ENCODE results near the gene ZNF316.

Gene ZNF316

GRCh38 chr7:6653071-6654003 is 16.2 kb downstream of the ZNF316 start:
- TF ChIP-seq FOXP2 (optimal IDR thresholded peaks at IDR 0.05; ENCODE audit: borderline replicate concordance, extremely low read depth, extremely low read length, insufficient read depth) (no peak), TAF1 (IDR thresholded peaks at IDR 0.05; ENCODE audit: borderline replicate concordance, insufficient read depth, low read length) (no peak), POLR2AphosphoS5 (IDR thresholded peaks at IDR 0.05; ENCODE audit: low read depth, low read length) (no peak), REST (IDR thresholded peaks at IDR 0.05; ENCODE audit: insufficient read depth in 1 of 2, low read depth in 2 of 2, low read length in 2 of 2) (no peak), SIN3A (IDR thresholded peaks at IDR 0.05; ENCODE audit: borderline replicate concordance, insufficient read depth, low read length) (no peak)

- TF ChIP-seq TAF1 (IDR thresholded peaks at IDR 0.05; ENCODE audit: borderline replicate concordance, insufficient read depth, low read length) (no peak), FOXP2 (optimal IDR thresholded peaks at IDR 0.05; ENCODE audit: borderline replicate concordance, extremely low read depth, extremely low read length, insufficient read depth) (no peak), REST (IDR thresholded peaks at IDR 0.05; ENCODE audit: insufficient read depth in 1 of 2, low read depth in 2 of 2, low read length in 2 of 2) (no peak), SIN3A (IDR thresholded peaks at IDR 0.05; ENCODE audit: borderline replicate concordance, insufficient read depth, low read length) (no peak), POLR2AphosphoS5 (IDR thresholded peaks at IDR 0.05; ENCODE audit: low read depth, low read length) (no peak)
Measured at GRCh38 chr7:6654113-6654841, 17.2 kb downstream of the ZNF316 start.

- TF ChIP-seq FOXP2 (optimal IDR thresholded peaks at IDR 0.05; ENCODE audit: borderline replicate concordance, extremely low read depth, extremely low read length, insufficient read depth), result no peak
- TF ChIP-seq POLR2AphosphoS5 (IDR thresholded peaks at IDR 0.05; ENCODE audit: low read depth, low read length), result no peak
- no peak for TF ChIP-seq REST (IDR thresholded peaks at IDR 0.05; ENCODE audit: insufficient read depth in 1 of 2, low read depth in 2 of 2, low read length in 2 of 2)
- TF ChIP-seq SIN3A (IDR thresholded peaks at IDR 0.05; ENCODE audit: borderline replicate concordance, insufficient read depth, low read length), result no peak
- TF ChIP-seq TAF1 (IDR thresholded peaks at IDR 0.05; ENCODE audit: borderline replicate concordance, insufficient read depth, low read length), result no peak
Measured at GRCh38 chr7:6654842-6655610, 17.9 kb downstream of the ZNF316 start.

GRCh38 chr7:6655636-6656385 is 18.7 kb downstream of the ZNF316 start:
- TF ChIP-seq REST (IDR thresholded peaks at IDR 0.05; ENCODE audit: insufficient read depth in 1 of 2, low read depth in 2 of 2, low read length in 2 of 2), result no peak
- no peak for TF ChIP-seq POLR2AphosphoS5 (IDR thresholded peaks at IDR 0.05; ENCODE audit: low read depth, low read length)
- TF ChIP-seq TAF1 (IDR thresholded peaks at IDR 0.05; ENCODE audit: borderline replicate concordance, insufficient read depth, low read length), result no peak
- no peak for TF ChIP-seq SIN3A (IDR thresholded peaks at IDR 0.05; ENCODE audit: borderline replicate concordance, insufficient read depth, low read length)
- no peak for TF ChIP-seq FOXP2 (optimal IDR thresholded peaks at IDR 0.05; ENCODE audit: borderline replicate concordance, extremely low read depth, extremely low read length, insufficient read depth)
